Parathyroid adenoma (tissue), 2 donors: Measurements from ENCODE around the gene NFE2L3.
"Not testable (repeated sequence)": the region's sequence is repeated elsewhere in the genome, so short reads cannot be mapped to it uniquely, and the experiment has no call there.

Source experiments
- H2AFZ ChIP-seq: fragments of 300-600 bp; sonication (generic); one replicate; pipeline ENCODE4 v1.7.0; 2017; ENCODE audit warnings: antibody characterized with exemption, mild to moderate bottlenecking
- H3K27ac ChIP-seq: fragments of 300-600 bp; sonication (generic); one replicate; pipeline ENCODE4 v1.7.0; 2017
- H3K27me3 ChIP-seq: fragments of 300-600 bp; sonication (generic); one replicate; pipeline ENCODE4 v1.7.0; 2017; ENCODE audit warnings: low read length; ENCODE audit not compliant: control insufficient read depth, insufficient read depth
- H3K36me3 ChIP-seq: fragments of 300-600 bp; sonication (generic); one replicate; pipeline ENCODE4 v1.7.0; 2017; ENCODE audit warnings: low read length; ENCODE audit not compliant: control insufficient read depth, insufficient read depth
- H3K4me1 ChIP-seq: fragments of 300-600 bp; sonication (generic); one replicate; pipeline ENCODE4 v1.7.0; 2017; ENCODE audit warnings: control low read depth
- H3K4me2 ChIP-seq: fragments of 300-600 bp; sonication (generic); one replicate; pipeline ENCODE4 v1.7.0; 2017; ENCODE audit warnings: low read length
- H3K4me3 ChIP-seq: fragments of 300-600 bp; sonication (generic); one replicate; pipeline ENCODE4 v1.7.0; 2017; ENCODE audit warnings: low read depth, low read length
- H3K79me2 ChIP-seq: fragments of 300-600 bp; sonication (generic); one replicate; pipeline ENCODE4 v1.7.0; 2017; ENCODE audit warnings: control low read depth
- H3K9ac ChIP-seq: fragments of 300-600 bp; sonication (generic); one replicate; pipeline ENCODE4 v1.7.0; 2017; ENCODE audit warnings: mild to moderate bottlenecking
- H3K9me3 ChIP-seq: fragments of 300-600 bp; sonication (generic); one replicate; pipeline ENCODE4 v1.7.0; 2017; ENCODE audit warnings: low read length; ENCODE audit not compliant: control insufficient read depth
- TF ChIP-seq, protein P1 (sequence below): fragments of 300-600 bp; sonication (generic); IDR thresholded peaks from one replicate; pipeline ENCODE4 v1.7.0; 2017; ENCODE audit warnings: antibody characterized with exemption, mild to moderate bottlenecking
- donor health status: primary hyperparathyroidism.

The NFE2L3 gene

DNA sequence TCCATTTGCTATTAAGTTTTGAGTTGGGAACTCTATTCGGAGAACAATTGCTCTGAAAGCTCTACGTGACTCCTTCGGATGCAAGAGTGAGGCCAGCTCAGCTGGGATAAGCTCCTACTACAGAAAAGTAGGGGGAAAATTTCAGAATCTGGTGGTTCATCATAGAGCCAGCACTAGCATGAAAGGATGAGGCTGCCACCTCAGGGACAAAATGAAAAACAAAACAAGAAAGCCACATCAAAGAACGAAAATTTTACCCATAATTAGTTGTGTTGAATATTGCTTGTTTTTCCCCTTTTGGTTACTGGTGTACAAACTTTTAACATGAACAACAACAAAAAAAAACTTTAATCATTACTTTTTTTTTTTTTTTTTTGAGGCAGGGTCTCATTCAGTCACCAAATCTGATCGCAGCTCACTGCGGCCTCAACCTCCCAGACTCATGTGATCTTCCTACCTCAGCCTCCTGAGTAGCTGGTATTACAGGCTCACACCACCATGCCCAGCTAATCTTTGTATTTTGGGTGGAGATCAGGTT, 39.7 kb upstream of the NFE2L3 start:
- Histone ChIP-seq H3K4me2 (no peak overlapping the region), H2AFZ (no peak overlapping the region), H3K9me3 (no peaks in the 10 kb centered on the region), H3K9ac (no peak overlapping the region), H3K27me3 (no peaks in the 10 kb centered on the region), H3K4me1 (no peaks in the 10 kb centered on the region), H3K27ac (no peak overlapping the region), H3K79me2 (no peaks in the 10 kb centered on the region), H3K36me3 (no peaks in the 10 kb centered on the region), H3K4me3 (no peak overlapping the region)
- TF ChIP-seq, protein P1, sequence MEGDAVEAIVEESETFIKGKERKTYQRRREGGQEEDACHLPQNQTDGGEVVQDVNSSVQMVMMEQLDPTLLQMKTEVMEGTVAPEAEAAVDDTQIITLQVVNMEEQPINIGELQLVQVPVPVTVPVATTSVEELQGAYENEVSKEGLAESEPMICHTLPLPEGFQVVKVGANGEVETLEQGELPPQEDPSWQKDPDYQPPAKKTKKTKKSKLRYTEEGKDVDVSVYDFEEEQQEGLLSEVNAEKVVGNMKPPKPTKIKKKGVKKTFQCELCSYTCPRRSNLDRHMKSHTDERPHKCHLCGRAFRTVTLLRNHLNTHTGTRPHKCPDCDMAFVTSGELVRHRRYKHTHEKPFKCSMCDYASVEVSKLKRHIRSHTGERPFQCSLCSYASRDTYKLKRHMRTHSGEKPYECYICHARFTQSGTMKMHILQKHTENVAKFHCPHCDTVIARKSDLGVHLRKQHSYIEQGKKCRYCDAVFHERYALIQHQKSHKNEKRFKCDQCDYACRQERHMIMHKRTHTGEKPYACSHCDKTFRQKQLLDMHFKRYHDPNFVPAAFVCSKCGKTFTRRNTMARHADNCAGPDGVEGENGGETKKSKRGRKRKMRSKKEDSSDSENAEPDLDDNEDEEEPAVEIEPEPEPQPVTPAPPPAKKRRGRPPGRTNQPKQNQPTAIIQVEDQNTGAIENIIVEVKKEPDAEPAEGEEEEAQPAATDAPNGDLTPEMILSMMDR: no peak

DNA sequence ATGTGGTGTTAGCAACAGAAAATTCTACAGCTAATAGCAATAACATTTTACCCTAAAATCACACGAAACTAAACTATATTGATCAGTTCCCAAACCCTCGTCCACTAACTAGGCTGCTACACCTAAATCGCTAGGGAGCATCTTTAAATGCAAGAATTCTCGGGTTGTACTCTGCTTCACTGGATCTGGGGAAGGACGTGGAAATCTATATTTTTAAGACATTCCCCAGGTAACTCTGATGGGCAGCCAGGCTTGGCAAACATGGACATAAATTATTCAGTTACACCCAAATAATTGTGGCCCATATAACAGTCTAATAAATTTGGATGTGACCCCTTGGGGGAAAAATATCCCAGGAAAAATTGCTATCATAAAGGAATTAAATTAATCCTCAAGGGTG, 36.3 kb upstream of the NFE2L3 start:
- Histone ChIP-seq H3K9me3 (no peaks in the 10 kb centered on the region), H3K27me3 (no peaks in the 10 kb centered on the region), H3K79me2 (no peaks in the 10 kb centered on the region), H3K4me2 (no peak overlapping the region), H3K4me3 (no peak overlapping the region), H3K4me1 (no peaks in the 10 kb centered on the region), H3K9ac (no peak overlapping the region), H3K36me3 (no peaks in the 10 kb centered on the region), H3K27ac (no peak overlapping the region), H2AFZ (no peak overlapping the region)
- TF ChIP-seq, protein P1: no peak

DNA sequence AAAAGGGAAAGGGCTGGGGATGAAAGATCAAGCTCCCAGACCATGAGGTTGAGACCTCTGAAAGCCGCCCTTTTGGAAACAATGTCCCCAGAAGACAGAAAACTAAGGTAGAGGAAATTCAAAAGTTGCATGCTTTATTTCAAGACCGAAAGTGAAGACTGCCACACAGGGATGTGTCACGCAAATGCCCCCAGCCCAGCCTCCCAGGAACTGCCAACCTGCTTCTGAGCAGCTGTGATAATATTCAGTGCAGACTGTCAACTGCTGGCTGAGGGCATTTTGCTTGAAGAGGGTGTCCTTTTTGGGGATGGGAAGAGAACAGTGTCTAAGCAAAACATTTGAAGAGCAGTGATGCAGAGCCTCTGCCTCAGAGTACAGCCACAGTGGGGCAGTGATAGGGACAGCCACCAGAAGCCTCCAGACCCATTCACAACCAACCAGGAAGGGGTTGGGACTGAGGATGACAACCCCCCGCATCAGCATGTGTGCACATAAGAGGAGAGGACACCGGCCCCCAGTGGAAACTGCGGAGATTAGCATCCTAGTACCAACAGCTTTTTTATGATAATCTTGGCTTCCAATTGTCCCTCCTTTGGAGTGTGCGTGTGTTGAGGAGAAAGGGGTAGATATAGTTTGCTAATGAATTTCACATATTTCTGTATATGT, 34.7 kb upstream of the NFE2L3 start:
- TF ChIP-seq, protein P1: no peak

DNA sequence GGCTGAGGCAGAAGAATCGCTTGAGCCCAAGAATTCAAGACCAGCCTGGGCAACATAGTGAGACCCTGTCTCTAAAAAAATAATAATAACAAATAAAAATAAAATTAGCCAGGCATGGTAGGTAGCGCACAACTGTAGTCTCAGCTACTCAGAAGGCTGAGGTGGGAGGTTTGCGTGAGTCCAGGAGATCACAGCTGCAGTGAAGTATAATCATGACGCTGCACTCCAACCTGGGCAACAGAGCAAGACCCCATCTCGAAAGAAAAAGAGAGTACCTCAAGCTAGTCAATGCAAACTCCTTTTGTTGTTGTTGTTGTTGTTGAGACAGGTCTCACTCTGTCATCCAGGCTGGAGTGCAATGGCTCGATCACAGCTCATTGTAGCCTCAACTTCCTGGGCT, 34.0 kb upstream of the NFE2L3 start:
- no peaks in the 10 kb centered on the region for H3K9me3 ChIP-seq
- H3K4me1 ChIP-seq: no peaks in the 10 kb centered on the region
- H3K4me3 ChIP-seq: no peak overlapping the region
- TF ChIP-seq, protein P1: no peak
- no peak overlapping the region for H2AFZ ChIP-seq
- no peak overlapping the region for H3K9ac ChIP-seq
- no peaks in the 10 kb centered on the region for H3K79me2 ChIP-seq
- H3K27me3 ChIP-seq: no peaks in the 10 kb centered on the region
- no peaks in the 10 kb centered on the region for H3K36me3 ChIP-seq
- no peak overlapping the region for H3K27ac ChIP-seq
- H3K4me2 ChIP-seq: no peak overlapping the region

More for the DNA sequence above, 34.7 kb upstream of the NFE2L3 start:
- H3K27me3 ChIP-seq: no peaks in the 10 kb centered on the region
- H2AFZ ChIP-seq: no peak overlapping the region
- no peaks in the 10 kb centered on the region for H3K36me3 ChIP-seq
- no peaks in the 10 kb centered on the region for H3K79me2 ChIP-seq
- no peak overlapping the region for H3K4me3 ChIP-seq
- H3K4me1 ChIP-seq: no peaks in the 10 kb centered on the region
- H3K27ac ChIP-seq: no peak overlapping the region
- no peaks in the 10 kb centered on the region for H3K9me3 ChIP-seq
- no peak overlapping the region for H3K4me2 ChIP-seq
- H3K9ac ChIP-seq: no peak overlapping the region

DNA sequence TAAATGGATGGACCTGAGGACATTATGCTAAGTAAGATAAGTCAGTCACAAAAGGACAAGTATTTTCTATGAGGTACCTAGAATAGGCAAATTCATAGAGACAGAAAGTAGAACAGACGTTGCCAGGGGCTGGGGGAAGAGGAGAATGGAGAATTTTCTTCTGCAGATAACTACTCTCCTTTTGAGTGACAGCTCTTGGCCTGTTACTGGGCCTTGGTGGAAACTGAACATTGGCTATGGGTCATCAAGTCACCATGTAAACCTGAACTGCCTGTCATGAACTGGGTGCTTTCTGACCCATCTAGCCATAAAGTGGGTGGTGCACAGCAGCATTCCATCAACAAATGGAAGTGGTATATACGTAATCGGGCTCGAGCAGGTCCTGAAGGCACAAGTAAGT, 29.3 kb upstream of the NFE2L3 start:
- H3K4me2 ChIP-seq: no peak overlapping the region

DNA sequence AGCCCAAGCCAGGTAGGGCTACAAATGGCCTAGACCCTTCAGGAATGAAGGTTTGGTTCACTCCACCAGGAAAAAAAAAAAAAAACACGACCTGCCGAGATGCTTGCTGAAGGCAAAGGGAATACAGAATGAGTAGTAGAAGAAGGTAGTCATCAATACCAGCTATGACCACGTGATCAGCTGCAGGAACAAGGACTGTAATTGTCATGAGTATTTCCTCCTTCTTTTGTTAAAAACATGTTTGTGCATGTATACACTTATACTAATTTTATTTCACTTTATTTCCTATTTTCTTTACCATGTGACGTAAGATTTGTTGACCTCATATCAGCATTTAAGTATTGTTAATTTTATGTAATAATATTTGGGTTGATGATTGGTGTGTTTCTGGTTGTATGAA, 27.2 kb upstream of the NFE2L3 start:
- not testable (repeated sequence) for H2AFZ ChIP-seq, H3K9me3 ChIP-seq, H3K9ac ChIP-seq, H3K4me3 ChIP-seq, H3K4me2 ChIP-seq, H3K27ac ChIP-seq, H3K4me1 ChIP-seq, H3K36me3 ChIP-seq, H3K79me2 ChIP-seq, H3K27me3 ChIP-seq

More for the DNA sequence above, 29.3 kb upstream of the NFE2L3 start:
- TF ChIP-seq, protein P1: no peak
- Histone ChIP-seq H3K4me1 (no peaks in the 10 kb centered on the region), H3K36me3 (no peaks in the 10 kb centered on the region), H2AFZ (no peak overlapping the region), H3K27me3 (no peaks in the 10 kb centered on the region), H3K27ac (no peak overlapping the region), H3K79me2 (no peaks in the 10 kb centered on the region), H3K4me3 (no peak overlapping the region), H3K9me3 (no peaks in the 10 kb centered on the region), H3K9ac (no peak overlapping the region)
